Common myeloid progenitor, CD34-positive (primary cell): ENCODE measurements around the gene SMARCD2.

Experiments used
- CTCF ChIA-PET: fragments of 350-600 bp; sonication (Branson Sonifier 250); formaldehyde crosslinking; loops from one replicate; lab custom pipeline; 2021; ENCODE audit warnings: antibody characterized with exemption; lab: Charles Lee
- POLR2A ChIA-PET: fragments of 350-600 bp; sonication (Branson Sonifier 250); formaldehyde crosslinking; loops from one replicate; lab custom pipeline; 2021; ENCODE audit warnings: antibody characterized with exemption; lab: Charles Lee
- DNase-seq, 3 donors: peaks; one replicate each; pipeline versions ENCODE4 v3.0.0 to v3.0.0-alpha.2; 2013
- H3K27ac ChIP-seq, 2 experiments: 1 replicate in 1 of 2; 2 replicates in 1 of 2; pipeline ENCODE4 v1.7.0; 2013; ENCODE audit warnings: inconsistent platforms in 2 of 2, low read length in 2 of 2, mild to moderate bottlenecking in 2 of 2, low read depth in 1 of 2, moderate library complexity in 1 of 2; ENCODE audit not compliant: severe bottlenecking in 2 of 2, insufficient read depth in 1 of 2, poor library complexity in 1 of 2
- H3K27me3 ChIP-seq, 5 experiments: replicated peaks in 2 of 5; 1 replicate in 3 of 5; 2 replicates in 2 of 5; pipeline versions ENCODE4 v1.6.1 to v1.7.0; 2013; ENCODE audit warnings: low read length in 4 of 5, mild to moderate bottlenecking in 2 of 5, moderate library complexity in 2 of 5, inconsistent platforms in 1 of 5; ENCODE audit not compliant: insufficient read depth in 5 of 5, control insufficient read depth in 4 of 5
- H3K36me3 ChIP-seq, 4 experiments: 1 replicate in 2 of 4; 2 replicates in 2 of 4; pipeline versions ENCODE4 v1.6.1 to v1.7.0; 2013; ENCODE audit warnings: low read length in 3 of 4, control low read depth in 1 of 4, mild to moderate bottlenecking in 1 of 4; ENCODE audit not compliant: control insufficient read depth in 4 of 4, insufficient read depth in 4 of 4
- H3K4me1 ChIP-seq, 4 experiments: 1 replicate in 3 of 4; 2 replicates in 1 of 4; pipeline versions ENCODE4 v1.6.1 to v1.7.1; 2013; ENCODE audit warnings: low read length in 3 of 4, mild to moderate bottlenecking in 3 of 4, control low read depth in 1 of 4, inconsistent platforms in 1 of 4, moderate library complexity in 1 of 4; ENCODE audit not compliant: control insufficient read depth in 4 of 4, insufficient read depth in 4 of 4; ENCODE audit errors: control extremely low read depth in 1 of 4
- H3K4me3 ChIP-seq, 7 experiments: 1 replicate in 4 of 7; 2 replicates in 3 of 7; pipeline versions ENCODE4 v1.5.1 to v1.7.0; 2013; ENCODE audit warnings: mild to moderate bottlenecking in 7 of 7, low read length in 6 of 7, moderate library complexity in 6 of 7, inconsistent platforms in 2 of 7, low read depth in 2 of 7, control low read depth in 1 of 7; ENCODE audit not compliant: insufficient read depth in 4 of 7, control insufficient read depth in 1 of 7; ENCODE audit errors: extremely low read depth in 1 of 7
- H3K9me3 ChIP-seq, 5 experiments: 1 replicate in 4 of 5; 2 replicates in 1 of 5; pipeline versions ENCODE4 v1.6.1 to v1.7.1; 2013; ENCODE audit warnings: low read length in 4 of 5, mild to moderate bottlenecking in 2 of 5, inconsistent platforms in 1 of 5, low read depth in 1 of 5, moderate library complexity in 1 of 5; ENCODE audit not compliant: control insufficient read depth in 4 of 5, insufficient read depth in 2 of 5; ENCODE audit errors: control extremely low read depth in 1 of 5
- WGBS: methylation state at CpG from one replicate; pipeline ENCODE4 v1.1.5; 2013; ENCODE audit not compliant: insufficient coverage; 5-methylcytosine and 5-hydroxymethylcytosine counted together

The SMARCD2 gene

DNA sequence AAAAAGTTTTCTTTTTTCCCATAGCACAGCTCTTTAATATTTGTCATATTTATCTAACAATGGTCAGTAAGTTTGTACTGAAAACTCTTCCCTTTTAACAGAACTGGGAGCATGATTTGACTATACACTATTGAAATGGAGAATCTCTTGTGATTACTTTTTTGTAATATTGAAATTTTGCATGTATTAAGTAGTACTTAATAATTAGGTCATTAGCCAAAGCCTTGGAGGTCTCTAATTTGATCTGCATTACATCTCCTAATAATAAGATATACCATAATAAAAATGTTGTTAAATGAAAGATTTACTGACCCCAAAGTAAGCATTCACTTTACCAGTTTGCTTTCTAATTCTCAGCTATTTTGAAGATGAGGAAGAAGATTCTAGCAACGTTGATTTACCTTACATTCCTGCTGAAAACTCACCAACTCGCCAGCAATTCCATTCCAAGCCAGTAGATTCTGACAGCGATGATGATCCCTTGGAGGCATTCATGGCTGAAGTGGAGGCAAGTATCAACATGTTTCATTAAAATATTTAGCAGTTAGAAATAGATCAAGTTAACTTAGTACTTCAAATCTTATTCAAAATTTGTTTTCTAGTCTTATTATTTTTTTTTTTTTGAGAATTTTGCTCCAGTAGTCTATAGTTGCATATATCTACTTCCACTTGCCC, 50.3 kb downstream of the SMARCD2 start:
- CTCF ChIA-PET, result no interaction called here
- Histone ChIP-seq H3K27me3 (no peaks in the 10 kb centered on the region), H3K27ac (no peak overlapping the region), H3K9me3 (no peaks in the 10 kb centered on the region), H3K36me3 (peaks cover 16 to 84% (median 53%) of the 10 kb centered on the region in 4 experiments), H3K4me1 (no peaks in the 10 kb centered on the region), H3K4me3 (no peak overlapping the region)
- POLR2A ChIA-PET, result no interaction called here
- 100% methylated on average over 1 of the region's 3 CpGs for WGBS
- DNase-seq, result no peak

DNA sequence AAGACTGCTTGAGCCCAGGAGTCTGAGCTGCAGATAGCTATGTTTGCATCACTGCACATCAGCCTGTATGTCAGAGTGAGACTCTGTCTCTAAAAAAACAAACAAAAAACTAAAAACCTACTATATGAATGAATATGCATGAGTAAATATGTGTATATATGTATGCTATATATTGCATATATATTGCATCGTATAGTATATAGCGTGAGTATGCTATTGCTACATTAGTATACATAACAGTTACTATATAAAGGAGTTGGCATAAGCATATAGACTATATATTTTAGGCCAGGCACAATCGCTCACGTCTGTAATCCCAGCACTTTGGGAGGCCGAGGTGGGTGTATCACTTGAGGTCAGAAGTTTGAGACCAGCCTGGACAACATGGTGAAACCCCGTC, 52.4 kb downstream of the SMARCD2 start:
- no peaks in the 10 kb centered on the region for H3K4me1 ChIP-seq
- peaks cover 13 to 78% (median 45%) of the 10 kb centered on the region in 4 experiments for H3K36me3 ChIP-seq
- no peak overlapping the region for H3K4me3 ChIP-seq
- WGBS, result 97% methylated on average over 4 of the region's 6 CpGs
- DNase-seq, result no peak
- no peaks in the 10 kb centered on the region for H3K27me3 ChIP-seq
- no peak overlapping the region for H3K27ac ChIP-seq
- CTCF ChIA-PET, result no interaction called here
- no peaks in the 10 kb centered on the region for H3K9me3 ChIP-seq
- POLR2A ChIA-PET, result interaction anchor here (0.7 kb wide), 1 partner anchor 93 kb away, joined by 3 read pairs; no protein-coding TSS in a partner anchor

DNA sequence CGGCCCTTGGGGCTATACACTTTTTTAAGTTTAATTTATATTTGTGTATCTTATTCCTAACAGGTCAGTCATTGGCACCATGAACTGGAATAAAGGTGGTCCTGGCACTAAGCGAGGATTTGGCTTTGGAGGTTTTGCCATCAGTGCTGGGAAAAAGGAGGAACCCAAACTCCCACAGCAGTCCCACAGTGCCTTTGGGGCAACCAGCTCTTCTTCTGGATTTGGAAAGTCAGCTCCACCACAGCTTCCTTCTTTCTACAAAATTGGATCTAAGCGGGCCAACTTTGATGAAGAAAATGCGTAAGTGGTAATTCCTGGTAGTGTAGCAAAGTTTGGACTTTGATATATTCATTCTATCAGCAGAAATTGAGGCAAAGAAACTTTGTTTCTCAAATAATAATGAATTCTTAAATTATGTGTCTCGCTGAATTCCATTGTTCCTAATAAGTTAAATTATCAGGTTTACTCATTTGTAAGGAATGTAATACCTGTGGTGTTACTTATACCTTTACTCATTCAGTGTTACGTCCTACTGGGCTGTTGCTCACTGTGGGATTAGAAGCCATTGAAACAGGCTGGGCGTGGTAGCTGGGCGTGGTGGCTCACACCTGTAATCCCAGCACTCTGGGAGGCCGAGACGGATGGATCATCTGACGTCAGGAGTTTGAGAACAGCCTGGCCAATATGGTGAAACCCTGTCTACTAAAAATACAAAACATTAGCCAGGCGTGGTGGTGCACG, 55.3 kb downstream of the SMARCD2 start:
- 96% methylated on average over 6 of the region's 13 CpGs for WGBS
- ChIA-PET CTCF (interaction anchor here (1.3 to 2.1 kb wide), 4 partner anchors 11 to 33 kb away, joined by 4 to 8 read pairs (median 4); no protein-coding TSS in a partner anchor), POLR2A (no interaction called here)
- DNase-seq, result no peak
- Histone ChIP-seq H3K27ac (peak overlapping the region in 1 of 2 experiments; percentile 25), H3K36me3 (peaks cover 16 to 56% (median 39%) of the 10 kb centered on the region in 4 experiments), H3K4me1 (no peaks in the 10 kb centered on the region), H3K4me3 (no peak overlapping the region), H3K27me3 (no peaks in the 10 kb centered on the region), H3K9me3 (no peaks in the 10 kb centered on the region)

DNA sequence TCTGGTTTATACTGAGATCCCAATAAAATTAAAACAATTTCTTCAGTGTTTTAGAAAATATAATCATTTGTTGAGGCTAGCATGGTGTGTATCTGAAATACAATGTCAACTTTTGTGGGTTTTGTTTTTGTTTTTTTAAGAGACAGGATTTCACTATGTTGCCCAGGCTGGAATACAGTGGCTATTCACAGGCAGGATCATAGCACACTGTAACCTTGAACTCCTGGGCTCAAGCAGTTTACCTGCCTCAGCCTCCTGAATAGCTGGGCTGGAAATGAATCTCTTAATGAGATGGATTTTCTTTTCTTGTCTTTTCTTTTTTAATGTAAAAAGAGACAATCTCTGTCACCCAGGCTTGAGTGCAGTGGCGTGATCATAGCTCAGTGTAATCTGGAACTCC, 56.4 kb downstream of the SMARCD2 start:
- no peak for DNase-seq
- ChIA-PET POLR2A (interaction anchor here (0.6 to 0.7 kb wide), 2 partner anchors 11 to 46 kb away, joined by 3 read pairs; no protein-coding TSS in a partner anchor), CTCF (interaction anchor here (1.3 to 2.1 kb wide), 4 partner anchors 10 to 34 kb away, joined by 4 to 8 read pairs (median 4); no protein-coding TSS in a partner anchor)
- H3K4me1 ChIP-seq, result no peaks in the 10 kb centered on the region
- H3K4me3 ChIP-seq, result no peak overlapping the region
- WGBS, result 89% methylated on average over 1 of the region's 1 CpG
- H3K9me3 ChIP-seq, result no peaks in the 10 kb centered on the region
- peaks cover 13 to 53% (median 39%) of the 10 kb centered on the region in 4 experiments for H3K36me3 ChIP-seq
- peak overlapping the region in 1 of 2 experiments; percentile 25 for H3K27ac ChIP-seq
- H3K27me3 ChIP-seq, result no peaks in the 10 kb centered on the region

DNA sequence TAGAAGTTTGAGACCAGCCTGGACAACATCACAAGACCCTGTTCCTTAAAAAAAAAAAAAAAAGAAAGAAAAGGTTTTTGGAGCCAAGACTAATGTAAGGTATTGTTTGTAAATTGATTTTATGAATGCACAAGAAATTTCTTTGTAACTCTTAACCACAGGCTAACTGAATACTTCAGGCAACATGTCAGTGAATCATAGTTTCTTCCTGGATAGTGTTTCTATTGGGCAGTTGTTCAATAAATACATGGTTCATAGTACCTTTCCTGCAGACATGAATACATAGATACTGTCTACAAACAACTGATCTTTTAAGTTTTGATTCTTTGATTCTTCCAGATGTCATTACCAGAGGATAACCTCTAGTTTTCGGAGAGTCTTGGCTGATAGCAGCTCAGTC, 56.9 kb downstream of the SMARCD2 start:
- Histone ChIP-seq H3K27me3 (no peaks in the 10 kb centered on the region), H3K9me3 (no peaks in the 10 kb centered on the region), H3K27ac (no peak overlapping the region), H3K36me3 (peaks cover 10 to 48% (median 37%) of the 10 kb centered on the region in 4 experiments), H3K4me3 (no peak overlapping the region), H3K4me1 (no peaks in the 10 kb centered on the region)
- no CpG with 5 or more reads among the region's 1 CpG for WGBS
- POLR2A ChIA-PET, result interaction anchor here (0.7 kb wide), 1 partner anchor 10 kb away, joined by 3 read pairs; no protein-coding TSS in a partner anchor
- DNase-seq, result no peak
- CTCF ChIA-PET, result interaction anchor here (0.9 to 1.6 kb wide), 3 partner anchors 14 to 35 kb away, joined by 3 to 4 read pairs (median 4); no protein-coding TSS in a partner anchor

DNA sequence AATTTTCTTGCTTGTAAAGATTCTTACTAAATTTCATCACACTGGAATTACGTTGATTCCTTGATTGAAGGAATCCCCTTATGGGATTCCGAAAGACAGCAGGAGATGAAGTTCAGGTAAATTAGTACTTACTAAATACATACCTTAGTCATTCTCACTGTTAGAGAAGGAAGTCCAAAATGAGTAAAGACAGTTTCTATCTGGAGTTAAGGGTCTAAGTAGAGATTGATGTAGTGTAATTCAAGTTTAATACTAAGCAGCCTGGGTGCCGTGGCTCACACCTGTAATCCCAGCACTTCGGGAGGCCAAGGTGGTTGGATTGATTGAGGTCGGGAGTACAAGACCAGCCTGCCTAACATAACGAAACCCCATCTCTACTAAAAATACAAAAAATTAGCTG, 59.0 kb downstream of the SMARCD2 start:
- Histone ChIP-seq H3K36me3 (peaks cover 12 to 44% (median 31%) of the 10 kb centered on the region in 4 experiments), H3K4me1 (no peaks in the 10 kb centered on the region), H3K9me3 (no peaks in the 10 kb centered on the region), H3K27ac (no peak overlapping the region), H3K27me3 (no peaks in the 10 kb centered on the region), H3K4me3 (no peak overlapping the region)
- 100% methylated on average over 1 of the region's 6 CpGs for WGBS
- CTCF ChIA-PET, result interaction anchor here (1.0 to 2.5 kb wide), 6 partner anchors 9 to 85 kb away, joined by 3 to 13 read pairs (median 4); partner anchors contain the start of genes CCDC47 and DDX42
- POLR2A ChIA-PET, result interaction anchor here (1.0 kb wide), 1 partner anchor 59 kb away, joined by 3 read pairs; the partner anchor contains the start of gene SMARCD2
- no peak for DNase-seq
